OCI-LY7 (cell line): ENCODE data around the gene SCLT1. TPM values are rescaled to one million over a fixed set of nuclear protein-coding genes. Genes with fewer than 3 reads are reported as not detected.

Experiments
- BruUV-seq: library from RNA; stranded (reverse); fragments of 400-500 nt; replicated peaks from 2 replicates; lab custom pipeline; 2021; lab: Mats Ljungman, UMichigan
- CTCF ChIA-PET: fragments of 300-600 bp; sonication (Branson Sonifier 250); formaldehyde crosslinking; loops from one replicate; lab custom pipeline; 2022; ENCODE audit warnings: antibody characterized with exemption; ENCODE audit not compliant: unreplicated experiment; lab: Charles Lee
- POLR2A ChIA-PET: fragments of 300-600 bp; sonication (Branson Sonifier 250); formaldehyde crosslinking; loops from one replicate; lab custom pipeline; 2022; ENCODE audit warnings: antibody characterized with exemption; lab: Charles Lee
- DNase-seq: peaks from one replicate; pipeline ENCODE4 v3.0.0-alpha.2; 2015; ENCODE audit warnings: low spot score
- H2AFZ ChIP-seq: fragments of 200-600 bp; sonication (generic), shearing (Covaris generic); 2 replicates; pipeline ENCODE4 v1.6.1; 2014; ENCODE audit warnings: mild to moderate bottlenecking, antibody characterized with exemption, low read length, moderate library complexity
- H3K27ac ChIP-seq: fragments of 200-600 bp; sonication (generic); 2 replicates; pipeline ENCODE4 v1.5.1; 2014; ENCODE audit warnings: mixed run types, low read depth, mild to moderate bottlenecking, moderate library complexity, low read length, inconsistent platforms; ENCODE audit not compliant: poor library complexity, severe bottlenecking
- H3K36me3 ChIP-seq: fragments of 200-600 bp; sonication (generic); 2 replicates; pipeline ENCODE4 v1.6.1; 2014; ENCODE audit warnings: mild to moderate bottlenecking, antibody characterized with exemption, low read length, moderate library complexity, mixed read lengths; ENCODE audit not compliant: insufficient read depth
- H3K4me1 ChIP-seq: fragments of 200-600 bp; sonication (generic); 2 replicates; pipeline ENCODE4 v1.5.1; 2014; ENCODE audit warnings: mild to moderate bottlenecking, low read length; ENCODE audit not compliant: insufficient read depth, poor library complexity, severe bottlenecking
- H3K4me2 ChIP-seq: fragments of 200-600 bp; sonication (generic); 2 replicates; pipeline ENCODE4 v1.6.1; 2014; ENCODE audit warnings: mild to moderate bottlenecking, low read length
- H3K4me3 ChIP-seq: fragments of 200-600 bp; sonication (generic); 2 replicates; pipeline ENCODE4 v1.5.1; 2014; ENCODE audit warnings: mild to moderate bottlenecking, low read depth, low read length; ENCODE audit not compliant: poor library complexity, severe bottlenecking
- H3K79me2 ChIP-seq: fragments of 200-600 bp; sonication (generic); 2 replicates; pipeline ENCODE4 v1.6.1; 2016; ENCODE audit warnings: low read depth, mild to moderate bottlenecking, low read length, moderate library complexity, mixed read lengths; ENCODE audit not compliant: insufficient read depth
- H3K9me2 ChIP-seq: fragments of 200-600 bp; sonication (generic); 2 replicates; pipeline ENCODE4 v1.6.1; 2016; ENCODE audit warnings: mild to moderate bottlenecking, low read length, mixed read lengths; ENCODE audit not compliant: insufficient read depth
- H3K9me3 ChIP-seq: fragments of 200-600 bp; sonication (generic); 2 replicates; pipeline ENCODE4 v1.6.1; 2014; ENCODE audit warnings: mild to moderate bottlenecking, mixed run types, low read length, mixed read lengths
- H4K20me1 ChIP-seq: fragments of 200-600 bp; sonication (generic); 2 replicates; pipeline ENCODE4 v1.6.1; 2014; ENCODE audit warnings: mild to moderate bottlenecking, antibody characterized with exemption, low read length, moderate library complexity, mixed read lengths; ENCODE audit not compliant: insufficient read depth
- CTCF ChIP-seq: fragments of 200-600 bp; sonication (generic); conservative IDR thresholded peaks from 2 replicates; pipeline ENCODE4 v1.5.1; 2014; ENCODE audit warnings: mild to moderate bottlenecking, antibody characterized with exemption, low read length, moderate library complexity, mixed read lengths
- EZH2phosphoT487 ChIP-seq: fragments of 200-600 bp; sonication (generic); IDR thresholded peaks from 2 replicates; pipeline ENCODE4 v1.6.1; 2018; ENCODE audit warnings: low read depth, borderline replicate concordance, mild to moderate bottlenecking, mixed run types, antibody characterized with exemption, low read length, moderate library complexity, mixed read lengths
- intact Hi-C: fragments of 100-400 bp; cut with micrococcal nuclease; formaldehyde crosslinking; loops from one replicate; pipeline ENCODE4 v1.10.0; 2022; ENCODE audit not compliant: unreplicated experiment
- total RNA-seq, 2 experiments: library from RNA; depleted of rRNA in 1 of 2; stranded (reverse); fragments of >200 nt in 1 of 2; shearing (Covaris generic) in 1 of 2; gene quantifications; 2 replicates each; pipeline ENCODE4 v1.2.3, GENCODE V29; 2014 to 2022

Gene SCLT1
- total RNA-seq, 2 experiments from 2014 or later = 36.9 to 42.0 TPM

- Histone ChIP-seq H3K9me2 (no peaks in the 10 kb centered on the region), H2AFZ (no peak overlapping the region), H3K4me2 (no peak overlapping the region), H4K20me1 (no peaks in the 10 kb centered on the region), H3K27ac (no peak overlapping the region), H3K9me3 (no peaks in the 10 kb centered on the region), H3K4me3 (no peak overlapping the region), H3K79me2 (no peaks in the 10 kb centered on the region), H3K36me3 (no peaks in the 10 kb centered on the region), H3K4me1 (peaks cover 12% of the 10 kb centered on the region)
- no peak for TF ChIP-seq EZH2phosphoT487
- TF ChIP-seq CTCF = no peak
- ChIA-PET POLR2A (interaction anchor here (1.0 kb wide), 1 partner anchor 34 kb away, joined by 3 read pairs; no protein-coding TSS in a partner anchor), CTCF (no interaction called here)
- intact Hi-C loops = no loop called here
- no peak for DNase-seq
- no TSS peak for BruUV-seq
These were observed 138.4 kb downstream of the SCLT1 start for GRCh38 chr4:128954941-128955340.

GRCh38 chr4:128951316-128951715, 142.0 kb downstream of the SCLT1 start:
- no TSS peak for BruUV-seq
- H3K4me1 ChIP-seq = no peaks in the 10 kb centered on the region
- H3K27ac ChIP-seq = no peak overlapping the region
- POLR2A ChIA-PET = interaction anchor here (1.0 kb wide), 1 partner anchor 759 kb away, joined by 3 read pairs; no protein-coding TSS in a partner anchor
- TF ChIP-seq CTCF = no peak
- no peak for TF ChIP-seq EZH2phosphoT487
- no peak for DNase-seq
- H3K4me2 ChIP-seq = no peak overlapping the region
- H2AFZ ChIP-seq = no peak overlapping the region
- no peaks in the 10 kb centered on the region for H3K9me2 ChIP-seq
- no peaks in the 10 kb centered on the region for H3K79me2 ChIP-seq
- CTCF ChIA-PET = no interaction called here
- H3K9me3 ChIP-seq = no peaks in the 10 kb centered on the region
- H4K20me1 ChIP-seq = no peaks in the 10 kb centered on the region
- no peak overlapping the region for H3K4me3 ChIP-seq
- intact Hi-C loops = no loop called here
- H3K36me3 ChIP-seq = peaks cover 3% of the 10 kb centered on the region; the same call in 1 of the 2 replicates

GRCh38 chr4:128950796-128951195, 142.5 kb downstream of the SCLT1 start:
- POLR2A ChIA-PET = interaction anchor here (0.5 to 1.0 kb wide), 2 partner anchors 20 to 759 kb away, joined by 3 read pairs; no protein-coding TSS in a partner anchor
- TF ChIP-seq CTCF (no peak), EZH2phosphoT487 (no peak)
- intact Hi-C loops = no loop called here

More at GRCh38 chr4:128950796-128951195, 142.5 kb downstream of the SCLT1 start:
- H2AFZ ChIP-seq = no peak overlapping the region
- H3K4me1 ChIP-seq = no peaks in the 10 kb centered on the region
- BruUV-seq = no TSS peak
- CTCF ChIA-PET = no interaction called here
- H3K4me3 ChIP-seq = no peak overlapping the region
- no peak for DNase-seq
- no peak overlapping the region for H3K4me2 ChIP-seq
- H3K9me2 ChIP-seq = no peaks in the 10 kb centered on the region
- H3K36me3 ChIP-seq = peaks cover 3% of the 10 kb centered on the region; the same call in 1 of the 2 replicates
- no peaks in the 10 kb centered on the region for H4K20me1 ChIP-seq
- H3K9me3 ChIP-seq = no peaks in the 10 kb centered on the region
- H3K79me2 ChIP-seq = no peaks in the 10 kb centered on the region
- H3K27ac ChIP-seq = no peak overlapping the region
